HEK293 (cell line): ENCODE data around the gene STOX2.

Source experiments
- CTCF ChIA-PET: fragments of 350-600 bp; formaldehyde crosslinking; extraction: SDS; loops from one replicate; lab custom pipeline; 2021; ENCODE audit warnings: antibody characterized with exemption; lab: Yijun Ruan, JAX
- POLR2A ChIA-PET: fragments of 300-600 bp; formaldehyde crosslinking; extraction: SDS; loops from one replicate; lab custom pipeline; 2020; ENCODE audit warnings: antibody characterized with exemption, inconsistent platforms; lab: Yijun Ruan, JAX
- H3K27ac ChIP-seq: fragments of 200-500 bp; sonication (Bioruptor generic); 2 replicates; pipeline ENCODE4 v1.5.1; 2014; ENCODE audit warnings: low read depth, low read length, control low read depth, inconsistent platforms; ENCODE audit errors: extremely low read depth
- H3K36me3 ChIP-seq, 2 experiments: fragments of 200-500 bp in 1 of 2; sonication (Bioruptor generic) in 1 of 2; 1 replicate in 1 of 2; 2 replicates in 1 of 2; pipeline ENCODE4 v1.5.1; 2014 to 2017; ENCODE audit warnings: inconsistent platforms in 2 of 2, low read length in 2 of 2; ENCODE audit not compliant: control insufficient read depth in 2 of 2, insufficient read depth in 1 of 2
- H3K4me1 ChIP-seq: fragments of 200-500 bp; sonication (Bioruptor generic); 2 replicates; pipeline ENCODE4 v1.5.1; 2014; ENCODE audit warnings: mild to moderate bottlenecking, low read length, inconsistent platforms; ENCODE audit not compliant: control insufficient read depth, insufficient read depth
- H3K4me3 ChIP-seq: 2 replicates; pipeline ENCODE4 v1.5.1; 2011; ENCODE audit warnings: low read depth, mild to moderate bottlenecking, control low read depth, low read length, moderate library complexity
- H3K9me3 ChIP-seq: fragments of 200-500 bp; sonication (Bioruptor generic); 2 replicates; pipeline ENCODE4 v1.5.1; 2014; ENCODE audit warnings: low read depth, low read length, inconsistent platforms; ENCODE audit not compliant: control insufficient read depth, insufficient read depth
- GLIS1 ChIP-seq: fragments of 450-650 bp; formaldehyde crosslinking; IDR thresholded peaks from 2 replicates; pipeline ENCODE4 v1.5.1; 2016; ENCODE audit warnings: missing biosample characterization, missing genetic modification characterization
- GLIS2 ChIP-seq: fragments of 450-650 bp; formaldehyde crosslinking; IDR thresholded peaks from 2 replicates; pipeline ENCODE4 v1.5.1; 2016; ENCODE audit warnings: missing biosample characterization, missing genetic modification characterization
- YY1 ChIP-seq: fragments of 450-650 bp; formaldehyde crosslinking; IDR thresholded peaks from 2 replicates; pipeline ENCODE4 v1.5.1; 2018; ENCODE audit warnings: missing biosample characterization, missing genetic modification characterization
- ZBTB11 ChIP-seq: fragments of 450-650 bp; formaldehyde crosslinking; conservative IDR thresholded peaks from 2 replicates; pipeline ENCODE4 v1.5.1; 2016; ENCODE audit warnings: low read depth, missing biosample characterization, missing genetic modification characterization
- ZBTB20 ChIP-seq: fragments of 450-650 bp; formaldehyde crosslinking; IDR thresholded peaks from 2 replicates; pipeline ENCODE4 v1.5.1; 2016; ENCODE audit warnings: missing biosample characterization, missing genetic modification characterization
- ZBTB48 ChIP-seq: fragments of 450-650 bp; formaldehyde crosslinking; IDR thresholded peaks from 2 replicates; pipeline ENCODE4 v1.5.1; 2016; ENCODE audit warnings: missing biosample characterization, missing genetic modification characterization
- ZIC2 ChIP-seq: fragments of 450-650 bp; formaldehyde crosslinking; IDR thresholded peaks from 2 replicates; pipeline ENCODE4 v1.5.1; 2016; ENCODE audit warnings: missing biosample characterization, missing genetic modification characterization
- ZNF175 ChIP-seq: fragments of 450-650 bp; formaldehyde crosslinking; IDR thresholded peaks from 2 replicates; pipeline ENCODE4 v1.5.1; 2016; ENCODE audit warnings: missing biosample characterization, missing genetic modification characterization
- ZNF335 ChIP-seq: fragments of 450-650 bp; formaldehyde crosslinking; conservative IDR thresholded peaks from 2 replicates; pipeline ENCODE4 v1.5.1; 2016; ENCODE audit warnings: missing biosample characterization, missing genetic modification characterization
- ZNF449 ChIP-seq: fragments of 450-650 bp; formaldehyde crosslinking; IDR thresholded peaks from 2 replicates; pipeline ENCODE4 v1.5.1; 2017; ENCODE audit warnings: missing biosample characterization, mild to moderate bottlenecking, missing genetic modification characterization, moderate library complexity
- ZNF529 ChIP-seq: fragments of 450-650 bp; formaldehyde crosslinking; IDR thresholded peaks from 2 replicates; pipeline ENCODE4 v1.5.1; 2017; ENCODE audit warnings: missing genetic modification characterization, missing biosample characterization; ENCODE audit not compliant: insufficient replicate concordance
- ZNF600 ChIP-seq: fragments of 450-650 bp; formaldehyde crosslinking; IDR thresholded peaks from 2 replicates; pipeline ENCODE4 v1.5.1; 2016; ENCODE audit warnings: missing biosample characterization, missing genetic modification characterization
- ZNF664 ChIP-seq: fragments of 450-650 bp; formaldehyde crosslinking; IDR thresholded peaks from 2 replicates; pipeline ENCODE4 v1.5.1; 2016; ENCODE audit warnings: missing biosample characterization, missing genetic modification characterization
- ZNF768 ChIP-seq: fragments of 450-650 bp; formaldehyde crosslinking; IDR thresholded peaks from 2 replicates; pipeline ENCODE4 v1.5.1; 2018; ENCODE audit warnings: missing biosample characterization, mild to moderate bottlenecking, missing genetic modification characterization
- TF ChIP-seq, protein P1 (sequence below): fragments of 450-650 bp; formaldehyde crosslinking; IDR thresholded peaks from 2 replicates; pipeline ENCODE4 v1.5.1; 2016; ENCODE audit warnings: missing biosample characterization, missing genetic modification characterization
- TF ChIP-seq, protein P2 (sequence below): fragments of 450-650 bp; formaldehyde crosslinking; IDR thresholded peaks from 2 replicates; pipeline ENCODE4 v1.5.1; 2016; ENCODE audit warnings: missing biosample characterization, missing genetic modification characterization
- TF ChIP-seq, protein P3 (sequence below): fragments of 450-650 bp; formaldehyde crosslinking; optimal IDR thresholded peaks from 2 replicates; pipeline ENCODE3; 2016; ENCODE audit warnings: missing biosample characterization, mild to moderate bottlenecking, missing genetic modification characterization
- TF ChIP-seq, protein P4 (sequence below): fragments of 450-650 bp; formaldehyde crosslinking; IDR thresholded peaks from 2 replicates; pipeline ENCODE4 v1.5.1; 2016; ENCODE audit warnings: missing biosample characterization, missing genetic modification characterization
- TF ChIP-seq, protein P5 (sequence below): fragments of 450-650 bp; formaldehyde crosslinking; IDR thresholded peaks from 2 replicates; pipeline ENCODE4 v1.5.1; 2016; ENCODE audit warnings: missing biosample characterization, missing genetic modification characterization

STOX2 gene

DNA sequence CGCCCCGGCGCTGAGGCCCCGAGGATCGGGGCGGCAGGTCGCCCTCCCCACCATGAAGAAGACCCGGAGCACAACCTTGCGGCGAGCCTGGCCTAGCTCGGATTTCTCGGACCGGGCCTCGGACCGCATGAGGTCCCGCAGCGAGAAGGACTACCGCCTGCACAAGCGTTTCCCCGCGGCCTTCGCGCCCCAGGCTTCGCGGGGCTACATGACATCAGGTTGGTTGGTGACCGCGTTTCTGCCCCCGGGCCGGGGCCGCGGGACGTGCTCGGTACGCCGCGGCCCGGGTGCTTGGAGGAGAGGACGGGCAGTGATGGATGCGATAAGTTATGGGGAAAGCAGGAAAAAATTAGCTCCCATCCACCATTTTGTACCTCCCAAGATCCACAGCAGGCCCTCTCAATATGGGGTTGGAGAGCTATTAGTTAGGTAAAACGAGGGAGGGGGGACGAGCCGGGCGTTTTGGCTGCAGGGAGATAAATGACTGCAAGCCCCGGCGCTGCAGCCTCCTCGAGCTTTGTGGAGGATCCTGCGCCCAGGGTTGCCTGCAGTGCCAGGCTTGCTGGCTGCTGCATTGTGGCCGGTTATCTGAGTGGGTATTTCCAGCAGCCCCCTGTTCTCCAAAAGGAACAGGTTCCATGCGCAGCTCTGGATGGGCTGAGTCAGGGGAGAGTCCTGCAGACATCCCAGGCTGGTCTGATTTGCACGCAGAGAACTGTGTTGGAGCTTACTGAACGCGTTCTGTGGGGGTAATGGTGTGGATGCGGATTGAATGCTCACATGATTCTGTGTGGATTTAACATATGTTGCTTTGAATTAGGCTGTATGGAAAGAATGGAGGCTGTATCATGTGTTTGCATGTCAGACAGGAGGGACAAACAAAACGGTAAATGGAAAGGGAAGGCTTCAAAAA is 1.9 kb downstream of the STOX2 start:
- H3K36me3 ChIP-seq, result no peaks in the 10 kb centered on the region
- ChIA-PET POLR2A (interaction anchor here (0.6 to 1.5 kb wide), 3 partner anchors 31 to 317 kb away, joined by 3 to 5 read pairs (median 4); no protein-coding TSS in a partner anchor), CTCF (no interaction called here)
- peak overlapping the region; percentile 51; the same call in 1 of the 2 replicates for H3K27ac ChIP-seq
- H3K4me1 ChIP-seq, result no peaks in the 10 kb centered on the region; the same call in none of the 2 replicates
- H3K9me3 ChIP-seq, result no peaks in the 10 kb centered on the region
- peak overlapping the region; percentile 63 for H3K4me3 ChIP-seq
- TF ChIP-seq ZBTB48 (tag by site-specific recombination) (no peak), ZNF449 (no peak), GLIS2 (tag by site-specific recombination) (no peak), YY1 (tag by site-specific recombination) (0 out of 2 replicates have a peak, but pooled peaks have one; percentile 13), ZBTB20 (tag by site-specific recombination) (peak; percentile 73), ZBTB11 (no peak), ZIC2 (tag by site-specific recombination) (peak; percentile 53), ZNF175 (tag by site-specific recombination) (no peak), ZNF600 (peak; percentile 68), ZNF768 (no peak), GLIS1 (tag by site-specific recombination) (no peak), ZNF335 (tag by site-specific recombination) (peak; percentile 67), ZNF529 (tag by site-specific recombination) (no peak), ZNF664 (tag by site-specific recombination) (no peak)
- TF ChIP-seq, protein P1, sequence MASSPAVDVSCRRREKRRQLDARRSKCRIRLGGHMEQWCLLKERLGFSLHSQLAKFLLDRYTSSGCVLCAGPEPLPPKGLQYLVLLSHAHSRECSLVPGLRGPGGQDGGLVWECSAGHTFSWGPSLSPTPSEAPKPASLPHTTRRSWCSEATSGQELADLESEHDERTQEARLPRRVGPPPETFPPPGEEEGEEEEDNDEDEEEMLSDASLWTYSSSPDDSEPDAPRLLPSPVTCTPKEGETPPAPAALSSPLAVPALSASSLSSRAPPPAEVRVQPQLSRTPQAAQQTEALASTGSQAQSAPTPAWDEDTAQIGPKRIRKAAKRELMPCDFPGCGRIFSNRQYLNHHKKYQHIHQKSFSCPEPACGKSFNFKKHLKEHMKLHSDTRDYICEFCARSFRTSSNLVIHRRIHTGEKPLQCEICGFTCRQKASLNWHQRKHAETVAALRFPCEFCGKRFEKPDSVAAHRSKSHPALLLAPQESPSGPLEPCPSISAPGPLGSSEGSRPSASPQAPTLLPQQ (tag by site-specific recombination), result no peak
- TF ChIP-seq, protein P2, sequence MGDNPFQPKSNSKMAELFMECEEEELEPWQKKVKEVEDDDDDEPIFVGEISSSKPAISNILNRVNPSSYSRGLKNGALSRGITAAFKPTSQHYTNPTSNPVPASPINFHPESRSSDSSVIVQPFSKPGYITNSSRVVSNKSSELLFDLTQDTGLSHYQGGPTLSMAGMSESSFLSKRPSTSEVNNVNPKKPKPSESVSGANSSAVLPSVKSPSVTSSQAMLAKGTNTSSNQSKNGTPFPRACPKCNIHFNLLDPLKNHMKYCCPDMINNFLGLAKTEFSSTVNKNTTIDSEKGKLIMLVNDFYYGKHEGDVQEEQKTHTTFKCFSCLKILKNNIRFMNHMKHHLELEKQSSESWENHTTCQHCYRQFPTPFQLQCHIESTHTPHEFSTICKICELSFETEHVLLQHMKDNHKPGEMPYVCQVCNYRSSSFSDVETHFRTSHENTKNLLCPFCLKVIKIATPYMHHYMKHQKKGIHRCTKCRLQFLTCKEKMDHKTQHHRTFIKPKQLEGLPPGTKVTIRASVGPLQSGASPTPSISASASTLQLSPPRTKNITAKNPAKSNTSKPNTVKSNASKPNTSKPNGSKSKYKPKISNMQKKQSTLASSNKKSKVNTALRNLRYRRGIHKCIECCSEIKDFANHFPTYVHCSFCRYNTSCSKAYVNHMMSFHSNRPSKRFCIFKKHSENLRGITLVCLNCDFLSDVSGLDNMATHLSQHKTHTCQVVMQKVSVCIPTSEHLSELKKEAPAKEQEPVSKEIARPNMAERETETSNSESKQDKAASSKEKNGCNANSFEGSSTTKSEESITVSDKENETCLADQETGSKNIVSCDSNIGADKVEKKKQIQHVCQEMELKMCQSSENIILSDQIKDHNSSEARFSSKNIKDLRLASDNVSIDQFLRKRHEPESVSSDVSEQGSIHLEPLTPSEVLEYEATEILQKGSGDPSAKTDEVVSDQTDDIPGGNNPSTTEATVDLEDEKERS (tag by site-specific recombination), result no peak
- TF ChIP-seq, protein P3, sequence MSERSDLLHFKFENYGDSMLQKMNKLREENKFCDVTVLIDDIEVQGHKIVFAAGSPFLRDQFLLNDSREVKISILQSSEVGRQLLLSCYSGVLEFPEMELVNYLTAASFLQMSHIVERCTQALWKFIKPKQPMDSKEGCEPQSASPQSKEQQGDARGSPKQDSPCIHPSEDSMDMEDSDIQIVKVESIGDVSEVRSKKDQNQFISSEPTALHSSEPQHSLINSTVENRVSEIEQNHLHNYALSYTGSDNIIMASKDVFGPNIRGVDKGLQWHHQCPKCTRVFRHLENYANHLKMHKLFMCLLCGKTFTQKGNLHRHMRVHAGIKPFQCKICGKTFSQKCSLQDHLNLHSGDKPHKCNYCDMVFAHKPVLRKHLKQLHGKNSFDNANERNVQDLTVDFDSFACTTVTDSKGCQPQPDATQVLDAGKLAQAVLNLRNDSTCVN (tag by site-specific recombination), result no peak
- TF ChIP-seq, protein P4, sequence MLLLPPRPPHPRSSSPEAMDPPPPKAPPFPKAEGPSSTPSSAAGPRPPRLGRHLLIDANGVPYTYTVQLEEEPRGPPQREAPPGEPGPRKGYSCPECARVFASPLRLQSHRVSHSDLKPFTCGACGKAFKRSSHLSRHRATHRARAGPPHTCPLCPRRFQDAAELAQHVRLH, result no peak
- TF ChIP-seq, protein P5, sequence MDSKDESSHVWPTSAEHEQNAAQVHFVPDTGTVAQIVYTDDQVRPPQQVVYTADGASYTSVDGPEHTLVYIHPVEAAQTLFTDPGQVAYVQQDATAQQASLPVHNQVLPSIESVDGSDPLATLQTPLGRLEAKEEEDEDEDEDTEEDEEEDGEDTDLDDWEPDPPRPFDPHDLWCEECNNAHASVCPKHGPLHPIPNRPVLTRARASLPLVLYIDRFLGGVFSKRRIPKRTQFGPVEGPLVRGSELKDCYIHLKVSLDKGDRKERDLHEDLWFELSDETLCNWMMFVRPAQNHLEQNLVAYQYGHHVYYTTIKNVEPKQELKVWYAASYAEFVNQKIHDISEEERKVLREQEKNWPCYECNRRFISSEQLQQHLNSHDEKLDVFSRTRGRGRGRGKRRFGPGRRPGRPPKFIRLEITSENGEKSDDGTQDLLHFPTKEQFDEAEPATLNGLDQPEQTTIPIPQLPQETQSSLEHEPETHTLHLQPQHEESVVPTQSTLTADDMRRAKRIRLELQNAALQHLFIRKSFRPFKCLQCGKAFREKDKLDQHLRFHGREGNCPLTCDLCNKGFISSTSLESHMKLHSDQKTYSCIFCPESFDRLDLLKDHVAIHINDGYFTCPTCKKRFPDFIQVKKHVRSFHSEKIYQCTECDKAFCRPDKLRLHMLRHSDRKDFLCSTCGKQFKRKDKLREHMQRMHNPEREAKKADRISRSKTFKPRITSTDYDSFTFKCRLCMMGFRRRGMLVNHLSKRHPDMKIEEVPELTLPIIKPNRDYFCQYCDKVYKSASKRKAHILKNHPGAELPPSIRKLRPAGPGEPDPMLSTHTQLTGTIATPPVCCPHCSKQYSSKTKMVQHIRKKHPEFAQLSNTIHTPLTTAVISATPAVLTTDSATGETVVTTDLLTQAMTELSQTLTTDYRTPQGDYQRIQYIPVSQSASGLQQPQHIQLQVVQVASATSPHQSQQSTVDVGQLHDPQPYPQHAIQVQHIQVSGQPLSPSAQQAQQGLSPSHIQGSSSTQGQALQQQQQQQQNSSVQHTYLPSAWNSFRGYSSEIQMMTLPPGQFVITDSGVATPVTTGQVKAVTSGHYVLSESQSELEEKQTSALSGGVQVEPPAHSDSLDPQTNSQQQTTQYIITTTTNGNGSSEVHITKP (tag by site-specific recombination), result peak; percentile 31; the same call in 1 of the 2 replicates
